Kidney (tissue), 14 donors: ENCODE measurements around the gene AGRN. TPM values are rescaled to one million over a fixed set of nuclear protein-coding genes. Genes with fewer than 3 reads are reported as not detected.
"Not testable (repeated sequence)": the region's sequence is repeated elsewhere in the genome, so short reads cannot be mapped to it uniquely, and the experiment has no call there.

Source experiments
- DNase-seq, 5 donors: peaks; one replicate each; pipeline ENCODE4 v3.0.0-alpha.2; 2013 to 2020
- FAIRE-seq: peaks from 2 replicates; lab custom pipeline; 2012; peaks lifted over from hg19 to GRCh38; lab: Jason Lieb, UNC
- H3K27ac ChIP-seq, 2 donors: one replicate each; pipeline ENCODE4 v1.7.0; 2013; ENCODE audit warnings: low read depth in 2 of 2, low read length in 2 of 2, inconsistent platforms in 1 of 2
- H3K27me3 ChIP-seq: one replicate; pipeline ENCODE4 v1.7.1; 2013; ENCODE audit warnings: low read length, inconsistent platforms; ENCODE audit not compliant: control insufficient read depth, insufficient read depth
- H3K36me3 ChIP-seq, 3 donors: one replicate each; pipeline versions ENCODE4 v1.7.0 to v1.7.1; 2013; ENCODE audit warnings: low read length in 3 of 3, control low read depth in 1 of 3, inconsistent platforms in 1 of 3; ENCODE audit not compliant: insufficient read depth in 3 of 3, control insufficient read depth in 2 of 3
- H3K4me1 ChIP-seq, 3 donors: one replicate each; pipeline versions ENCODE4 v1.7.0 to v1.7.1; 2013; ENCODE audit warnings: low read length in 3 of 3, inconsistent platforms in 1 of 3, low read depth in 1 of 3; ENCODE audit not compliant: control insufficient read depth in 2 of 3, insufficient read depth in 2 of 3
- H3K4me3 ChIP-seq, 3 donors: one replicate each; pipeline versions ENCODE4 v1.7.0 to v1.8.1; 2013; ENCODE audit warnings: low read length in 3 of 3, control low read depth in 1 of 3, inconsistent platforms in 1 of 3
- H3K9ac ChIP-seq, 3 donors: one replicate each; pipeline versions ENCODE4 v1.7.0 to v1.7.1; 2013; ENCODE audit warnings: low read length in 3 of 3, control low read depth in 1 of 3, inconsistent platforms in 1 of 3
- H3K9me3 ChIP-seq, 3 donors: one replicate each; pipeline versions ENCODE4 v1.7.0 to v1.7.1; 2013; ENCODE audit warnings: low read length in 3 of 3, control low read depth in 1 of 3, inconsistent platforms in 1 of 3; ENCODE audit not compliant: control insufficient read depth in 2 of 3, insufficient read depth in 1 of 3
- intact Hi-C: fragments of 100-400 bp; cut with DNase I; formaldehyde crosslinking; loops from one replicate; pipeline ENCODE4 v1.11.1; 2022
- polyA plus RNA-seq: library from polyadenylated mRNA; stranded (reverse); fragments of 350-450 nt; fragmentation: Illumina TruSeq; extraction: RNeasy Lipid Tissue Mini Kit (QIAGEN cat#74804); gene quantifications from one replicate; pipeline ENCODE4 v1.2.3, GENCODE V29; 2014; ENCODE audit warnings: low read depth, low replicate concordance; ENCODE audit not compliant: insufficient read depth
- total RNA-seq: library from RNA; stranded (reverse); fragmentation: NEBNext Ultra II Directional; extraction: Animal tissue kit (Norgen Biotek cat#: 25700); gene quantifications from one replicate; pipeline ENCODE4 v1.2.1, GENCODE V29; 2021
- TF ChIP-seq, protein P1 (sequence below): IDR thresholded peaks from 3 replicates; pipeline ENCODE4 v1.5.1; 2012; ENCODE audit warnings: mild to moderate bottlenecking, moderate library complexity, borderline replicate concordance; ENCODE audit not compliant: insufficient read depth; ENCODE audit errors: extremely low read depth
- donor health status: control.
- donor health status: control.
- donor health status: control.
- donor health status: control.
- donor health status: control.
- donor health status: DM: yes; HTN: yes; CAD: no.
- donor health status: Normal renal cell carcinoma (clear cell type).

AGRN gene
- total and polyA plus RNA-seq, 2 donors from 2014 or later = 78.5 to 261 TPM

DNA sequence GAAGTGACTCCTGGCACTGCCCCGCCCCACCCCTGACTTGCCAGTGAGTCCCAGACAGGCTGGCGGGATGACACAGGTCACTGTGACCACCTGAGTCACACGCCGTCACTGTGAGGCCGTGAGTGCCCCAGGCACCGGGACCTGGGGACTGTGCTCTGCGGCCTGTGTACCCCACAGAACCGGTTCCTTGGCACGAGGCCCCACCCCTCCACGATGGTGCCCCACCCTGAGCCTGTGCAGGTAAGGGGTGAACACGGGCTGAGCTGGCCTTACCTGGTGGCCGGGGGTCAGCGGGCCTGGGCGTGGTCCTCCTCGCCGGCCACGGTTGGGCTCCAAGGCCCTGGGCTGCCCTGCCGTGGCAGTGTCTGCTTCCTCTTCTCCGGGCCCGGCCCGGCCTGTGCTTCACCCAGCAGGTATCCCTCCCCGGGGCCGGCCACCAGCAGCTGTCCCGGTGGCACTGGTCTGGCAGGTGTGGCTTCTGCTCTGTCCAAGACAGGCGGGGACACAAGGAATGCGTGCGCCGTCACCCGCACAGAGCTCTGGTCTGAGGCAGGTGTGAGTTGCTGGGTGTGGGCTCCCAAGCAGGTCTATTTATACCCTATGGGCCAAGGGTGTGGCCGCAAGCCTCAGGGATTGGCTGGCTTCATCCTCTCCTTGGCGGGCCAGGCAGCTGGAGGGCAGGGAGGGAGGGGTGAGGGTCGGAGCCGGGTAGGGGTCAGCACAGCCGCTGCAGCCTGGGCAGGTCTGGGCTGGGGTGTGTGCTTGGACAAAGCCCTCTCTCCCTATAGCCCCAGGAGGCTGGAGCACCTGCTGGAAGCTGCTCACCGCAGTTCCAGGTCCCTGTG is 54.0 kb downstream of the AGRN start, which contains the start of gene RNF223:
RNF223 (minus strand) TSS at position 564 of the 845 bp plus-strand sequence. CDS start 1,740 bp downstream, outside the sequence.
- TF ChIP-seq, protein P1, sequence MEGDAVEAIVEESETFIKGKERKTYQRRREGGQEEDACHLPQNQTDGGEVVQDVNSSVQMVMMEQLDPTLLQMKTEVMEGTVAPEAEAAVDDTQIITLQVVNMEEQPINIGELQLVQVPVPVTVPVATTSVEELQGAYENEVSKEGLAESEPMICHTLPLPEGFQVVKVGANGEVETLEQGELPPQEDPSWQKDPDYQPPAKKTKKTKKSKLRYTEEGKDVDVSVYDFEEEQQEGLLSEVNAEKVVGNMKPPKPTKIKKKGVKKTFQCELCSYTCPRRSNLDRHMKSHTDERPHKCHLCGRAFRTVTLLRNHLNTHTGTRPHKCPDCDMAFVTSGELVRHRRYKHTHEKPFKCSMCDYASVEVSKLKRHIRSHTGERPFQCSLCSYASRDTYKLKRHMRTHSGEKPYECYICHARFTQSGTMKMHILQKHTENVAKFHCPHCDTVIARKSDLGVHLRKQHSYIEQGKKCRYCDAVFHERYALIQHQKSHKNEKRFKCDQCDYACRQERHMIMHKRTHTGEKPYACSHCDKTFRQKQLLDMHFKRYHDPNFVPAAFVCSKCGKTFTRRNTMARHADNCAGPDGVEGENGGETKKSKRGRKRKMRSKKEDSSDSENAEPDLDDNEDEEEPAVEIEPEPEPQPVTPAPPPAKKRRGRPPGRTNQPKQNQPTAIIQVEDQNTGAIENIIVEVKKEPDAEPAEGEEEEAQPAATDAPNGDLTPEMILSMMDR = no peak
- Histone ChIP-seq H3K9ac (no peak within 1 kb of the TSS), H3K9me3 (no peaks in the 10 kb centered on the region), H3K4me1 (no peaks in the 10 kb centered on the region), H3K27ac (no peak within 1 kb of the TSS), H3K4me3 (no peak within 1 kb of the TSS), H3K36me3 (no peaks in the 10 kb centered on the region), H3K27me3 (no peaks in the 10 kb centered on the region)
- FAIRE-seq (no peak), DNase-seq (peak in 4 of 5 donors; percentile 27 to 93 (median 61))
- intact Hi-C loops = no loop called here

DNA sequence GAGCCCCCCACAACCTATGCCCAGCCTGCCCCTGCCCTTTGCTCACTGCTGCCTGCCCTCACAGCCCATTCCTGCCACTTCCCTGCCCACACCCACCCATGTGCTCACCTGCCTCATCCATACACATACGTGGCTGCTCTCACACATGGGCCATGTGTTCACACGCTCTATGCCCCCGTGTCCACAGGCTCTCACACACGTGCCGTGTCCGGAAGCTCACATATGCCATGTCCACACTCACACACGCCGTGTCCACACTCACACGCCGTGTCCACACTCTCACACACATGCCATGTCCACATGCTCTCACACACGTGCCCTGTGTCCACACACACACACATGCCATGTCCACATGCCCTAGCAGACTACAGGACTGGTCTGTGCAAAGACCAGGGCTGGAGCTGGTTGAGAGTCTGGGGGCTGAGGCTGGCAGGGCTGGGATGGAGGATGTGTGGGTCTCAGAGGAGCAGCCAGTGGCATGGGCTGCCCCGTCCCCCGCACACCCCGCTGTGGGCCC is 54.8 kb downstream of the AGRN start:
- Histone ChIP-seq H3K27ac (no peak overlapping the region), H3K27me3 (no peaks in the 10 kb centered on the region), H3K9me3 (no peaks in the 10 kb centered on the region), H3K4me3 (no peak overlapping the region), H3K9ac (no peak overlapping the region), H3K36me3 (no peaks in the 10 kb centered on the region), H3K4me1 (peaks cover 0 to 4% (median 0%) of the 10 kb centered on the region in 3 donors)
- intact Hi-C loops = no loop called here
- TF ChIP-seq, protein P1 = no peak
- DNase-seq = peak in 1 of 5 donors; percentile 49
- no peak for FAIRE-seq

DNA sequence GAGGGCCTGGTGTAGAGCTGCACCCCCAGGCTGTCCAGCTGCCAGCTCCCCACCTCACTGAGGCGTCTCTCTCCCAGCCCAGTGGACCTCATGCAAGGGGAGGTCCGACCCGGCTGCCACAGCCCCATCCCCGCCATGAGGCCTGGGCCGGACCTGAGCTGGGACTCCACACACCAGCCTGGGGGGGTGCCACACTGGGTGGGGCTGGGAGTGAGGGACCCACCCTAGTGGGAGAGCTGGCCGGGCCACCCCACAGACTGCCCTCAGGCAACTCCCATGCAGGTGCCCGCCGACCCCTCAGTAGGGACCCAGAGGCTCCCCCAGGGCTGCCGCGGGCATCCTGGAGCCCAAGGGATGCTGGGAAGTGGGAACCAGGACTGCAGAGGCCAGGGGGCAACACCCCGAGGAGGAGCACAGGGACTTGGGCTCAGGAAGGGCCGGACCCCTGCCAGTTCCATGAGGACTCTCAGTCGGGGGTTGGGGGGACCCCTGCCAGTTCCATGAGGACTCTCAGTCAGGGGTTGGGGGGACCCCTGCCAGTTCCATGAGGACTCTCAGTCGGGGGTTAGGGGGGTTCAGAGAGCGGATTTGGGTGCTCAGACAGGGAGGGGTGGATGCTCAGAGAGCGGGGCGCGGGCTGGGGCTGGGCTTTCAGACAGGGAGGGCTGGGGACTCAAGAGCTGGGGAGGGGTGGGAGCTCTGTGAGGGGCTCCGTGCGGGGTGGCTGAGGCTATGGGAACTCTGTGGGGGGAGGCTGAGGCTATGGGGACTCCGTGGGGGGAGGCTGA is 55.4 kb downstream of the AGRN start:
- peak in 2 of 5 donors; percentile 59 to 77 for DNase-seq
- intact Hi-C loops = no loop called here
- H3K9ac ChIP-seq = no peak overlapping the region
- H3K27me3 ChIP-seq = no peaks in the 10 kb centered on the region
- H3K27ac ChIP-seq = no peak overlapping the region
- peaks cover 0 to 8% (median 0%) of the 10 kb centered on the region in 3 donors for H3K4me1 ChIP-seq
- no peaks in the 10 kb centered on the region for H3K36me3 ChIP-seq
- no peak overlapping the region for H3K4me3 ChIP-seq
- no peaks in the 10 kb centered on the region for H3K9me3 ChIP-seq
- TF ChIP-seq, protein P1 = no peak
- no peak for FAIRE-seq

DNA sequence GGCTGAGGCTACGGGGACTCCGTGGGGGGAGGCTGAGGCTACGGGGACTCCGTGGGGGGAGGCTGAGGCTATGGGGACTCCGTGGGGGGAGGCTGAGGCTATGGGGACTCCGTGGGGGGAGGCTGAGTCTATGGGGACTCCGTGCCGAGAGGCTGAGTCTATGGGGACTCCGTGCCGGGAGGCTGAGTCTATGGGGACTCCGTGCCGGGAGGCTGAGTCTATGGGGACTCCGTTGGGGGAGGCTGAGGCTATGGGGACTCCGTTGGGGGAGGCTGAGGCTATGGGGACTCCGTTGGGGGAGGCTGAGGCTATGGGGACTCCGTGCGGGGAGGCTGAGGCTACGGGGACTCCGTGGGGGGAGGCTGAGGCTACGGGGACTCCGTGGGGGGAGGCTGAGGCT is 57.5 kb downstream of the AGRN start:
- FAIRE-seq, H3K4me3 ChIP-seq, H3K9me3 ChIP-seq, intact Hi-C loops, H3K9ac ChIP-seq, H3K27me3 ChIP-seq, H3K4me1 ChIP-seq, H3K36me3 ChIP-seq, H3K27ac ChIP-seq: not testable (repeated sequence)
- DNase-seq = peak in 1 of 5 donors; percentile 12
